PC-9 (cell line): ENCODE measurements around the gene RPTOR.

ENCODE experiments used
- CTCF ChIP-seq: fragments of 200-600 bp; sonication (generic); conservative IDR thresholded peaks from 2 replicates; pipeline ENCODE4 v1.6.1; 2017; ENCODE audit warnings: mixed run types, antibody characterized with exemption, mild to moderate bottlenecking, moderate library complexity
- EZH2 ChIP-seq: fragments of 200-600 bp; sonication (generic); IDR thresholded peaks from 2 replicates; pipeline ENCODE4 v1.8.0; 2017; ENCODE audit warnings: antibody characterized with exemption, low read depth

DNA sequence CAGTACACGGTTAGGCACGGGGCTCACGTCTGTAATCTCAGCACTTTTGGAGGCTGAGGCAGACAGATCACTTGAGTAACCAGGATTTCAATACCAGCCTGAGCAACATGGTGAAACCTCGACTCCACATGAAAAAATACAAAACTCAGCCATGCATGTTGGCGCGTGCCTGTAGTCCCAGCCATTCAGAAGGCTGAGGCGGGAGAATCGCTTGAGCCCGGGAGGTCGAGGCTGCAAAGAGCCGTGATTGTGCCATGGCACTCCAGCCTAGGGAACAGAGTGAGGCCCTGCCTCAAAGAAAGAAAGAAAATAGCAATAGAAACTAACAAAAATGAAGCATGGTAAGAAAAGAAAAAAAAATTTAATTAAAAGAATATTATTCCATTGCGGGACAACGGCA is 319.0 kb downstream of the RPTOR start:
- TF ChIP-seq EZH2 (no peak), CTCF (no peak)
